Body of pancreas (tissue), 4 donors: ENCODE measurements around the gene CEP104.

ENCODE experiments used
- POLR2A ChIP-seq, 3 donors: fragments of 450-650 bp; IDR thresholded peaks; one replicate each; pipeline ENCODE4 v1.6.1; 2016; ENCODE audit warnings: antibody characterized with exemption in 3 of 3, mild to moderate bottlenecking in 2 of 3
- TF ChIP-seq, protein P1 (sequence below), 7 experiments: fragments of 450-650 bp in 4 of 7; fragments of 200-600 bp in 3 of 7; sonication (generic) in 3 of 7; IDR thresholded peaks; one replicate each; pipeline ENCODE4 v1.5.1; 2016 to 2019; ENCODE audit warnings: antibody characterized with exemption in 7 of 7

DNA sequence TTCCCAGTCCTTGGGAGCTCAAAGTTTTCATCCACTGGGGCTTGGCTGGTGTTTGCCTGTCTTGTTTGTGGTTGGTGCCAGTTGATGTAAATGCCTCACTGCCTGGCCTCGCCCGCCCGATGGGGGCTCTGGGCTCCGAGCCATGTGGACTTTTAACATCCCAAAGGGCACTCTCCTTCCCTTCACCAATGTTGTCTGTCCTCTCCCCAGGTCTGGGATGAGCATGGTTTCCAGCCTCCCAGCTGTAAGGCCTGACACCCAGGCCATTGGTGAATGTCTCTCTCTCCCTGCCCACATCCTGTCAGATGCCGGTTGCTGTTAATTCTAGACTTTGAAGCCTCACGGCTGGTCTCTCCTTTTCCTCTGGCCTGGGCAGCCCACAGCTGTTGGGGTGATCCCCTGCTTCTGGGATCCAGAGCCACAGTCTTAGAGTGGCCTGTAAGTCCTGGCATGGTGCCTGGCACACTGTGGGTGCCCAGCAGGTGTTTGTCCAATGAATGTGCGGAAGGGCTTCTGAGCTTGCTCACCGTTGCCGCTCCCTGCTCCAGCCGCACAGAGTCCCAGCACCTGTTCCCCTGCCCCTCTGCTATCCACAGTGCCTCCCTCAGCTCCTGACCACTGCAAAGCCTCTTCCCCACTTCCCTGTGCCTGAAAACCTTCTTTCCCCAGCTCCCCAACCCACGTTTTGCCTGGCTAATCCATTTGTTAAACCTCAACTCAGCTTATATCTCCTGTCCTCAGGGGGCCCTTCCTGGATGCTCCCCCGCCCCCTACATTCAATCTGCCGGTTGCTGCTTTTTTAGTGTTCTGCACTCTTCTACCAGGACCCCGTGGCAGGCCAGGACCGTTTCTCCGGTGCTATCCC, 46.4 kb upstream of the CEP104 start:
- no peak for TF ChIP-seq POLR2A (IDR thresholded peaks at IDR 0.05)
- TF ChIP-seq, protein P1, sequence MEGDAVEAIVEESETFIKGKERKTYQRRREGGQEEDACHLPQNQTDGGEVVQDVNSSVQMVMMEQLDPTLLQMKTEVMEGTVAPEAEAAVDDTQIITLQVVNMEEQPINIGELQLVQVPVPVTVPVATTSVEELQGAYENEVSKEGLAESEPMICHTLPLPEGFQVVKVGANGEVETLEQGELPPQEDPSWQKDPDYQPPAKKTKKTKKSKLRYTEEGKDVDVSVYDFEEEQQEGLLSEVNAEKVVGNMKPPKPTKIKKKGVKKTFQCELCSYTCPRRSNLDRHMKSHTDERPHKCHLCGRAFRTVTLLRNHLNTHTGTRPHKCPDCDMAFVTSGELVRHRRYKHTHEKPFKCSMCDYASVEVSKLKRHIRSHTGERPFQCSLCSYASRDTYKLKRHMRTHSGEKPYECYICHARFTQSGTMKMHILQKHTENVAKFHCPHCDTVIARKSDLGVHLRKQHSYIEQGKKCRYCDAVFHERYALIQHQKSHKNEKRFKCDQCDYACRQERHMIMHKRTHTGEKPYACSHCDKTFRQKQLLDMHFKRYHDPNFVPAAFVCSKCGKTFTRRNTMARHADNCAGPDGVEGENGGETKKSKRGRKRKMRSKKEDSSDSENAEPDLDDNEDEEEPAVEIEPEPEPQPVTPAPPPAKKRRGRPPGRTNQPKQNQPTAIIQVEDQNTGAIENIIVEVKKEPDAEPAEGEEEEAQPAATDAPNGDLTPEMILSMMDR (IDR thresholded peaks at IDR 0.05), result no peak
